Ammon's horn (tissue), 1 donor: ENCODE results near the gene SAMD10.
"Not testable (repeated sequence)": the region's sequence is repeated elsewhere in the genome, so short reads cannot be mapped to it uniquely, and the experiment has no call there.

Experiments used
- DNase-seq: peaks from one replicate; pipeline ENCODE4 v3.0.0-alpha.2; 2016; ENCODE audit warnings: low spot score

Gene SAMD10

DNA sequence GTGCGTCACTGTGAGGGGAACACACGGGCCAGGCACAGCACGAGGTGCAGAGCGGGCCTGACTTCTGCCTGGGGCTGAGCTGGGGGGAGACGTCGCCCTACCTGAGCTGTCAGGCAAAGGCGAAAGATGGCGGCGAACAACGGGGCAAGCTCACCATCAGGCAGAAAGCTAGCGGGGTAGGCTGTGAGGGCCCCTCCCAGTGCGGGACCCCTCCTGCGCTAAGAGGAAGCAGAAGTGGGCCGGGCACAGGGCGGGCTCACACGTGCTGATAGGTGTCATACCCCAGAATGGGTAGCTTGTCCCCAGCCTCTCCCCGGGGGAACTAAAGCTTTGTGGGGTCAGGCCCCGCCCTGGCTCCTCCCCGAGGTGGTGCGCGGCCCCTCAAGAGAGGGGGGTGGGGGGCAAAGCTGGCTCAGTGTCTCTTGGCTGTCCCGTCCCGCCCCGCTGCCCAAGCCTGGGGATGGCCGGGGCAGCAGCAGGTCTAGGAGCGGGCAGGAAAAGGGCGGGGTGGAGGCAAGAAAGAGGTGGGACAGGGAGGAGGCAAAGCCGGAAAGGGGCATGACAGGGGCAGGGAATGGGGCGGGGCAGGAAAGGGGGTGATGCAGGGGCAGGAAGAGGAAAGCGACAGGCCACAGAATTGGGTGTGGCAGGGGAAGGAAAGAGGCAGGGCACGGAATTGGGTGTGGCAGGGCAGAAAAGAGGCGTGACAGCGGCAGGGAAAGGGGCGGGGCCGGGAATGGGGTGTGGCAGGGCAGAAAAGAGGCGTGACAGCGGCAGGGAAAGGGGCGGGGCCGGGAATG lies 38.0 kb downstream of the SAMD10 start:
- DNase-seq: no peak

DNA sequence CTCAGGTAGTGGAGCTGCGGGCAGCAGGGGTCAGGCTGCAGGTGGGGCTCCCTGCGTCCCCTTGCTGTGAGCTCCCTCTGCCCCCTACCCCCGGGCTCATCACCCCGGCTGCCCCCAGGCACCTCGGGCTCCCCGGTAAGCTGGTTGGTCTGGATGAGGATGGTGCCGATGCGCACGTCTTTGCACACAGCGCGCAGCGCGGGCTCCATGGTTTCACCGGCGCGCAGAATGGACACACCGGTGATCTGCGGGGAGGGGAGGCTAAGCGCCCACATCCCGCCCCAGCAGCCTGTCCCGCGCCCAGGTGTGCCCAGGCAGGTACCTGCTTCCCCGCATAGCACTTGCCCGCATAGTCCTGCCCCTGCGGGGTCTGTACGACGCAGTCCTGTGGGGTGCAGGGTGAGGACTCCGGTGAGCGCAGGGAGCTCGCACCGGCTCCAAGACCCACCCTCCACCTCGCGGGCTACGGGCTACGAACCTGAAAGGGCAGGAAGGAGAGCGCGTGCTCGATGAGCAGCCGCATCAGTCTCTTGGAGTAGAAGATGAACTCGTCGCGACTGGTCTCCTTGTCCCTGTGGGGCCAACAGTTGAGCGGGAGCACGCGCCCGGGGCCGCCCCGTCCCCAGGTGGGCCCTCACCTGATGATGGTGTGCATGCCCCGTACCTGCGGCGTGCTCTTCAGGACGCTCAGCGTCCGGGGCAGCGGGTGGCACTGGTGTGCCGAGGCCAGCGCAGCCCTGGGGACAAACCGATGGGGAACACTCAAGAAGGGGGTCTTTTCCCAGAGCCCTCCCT lies 38.8 kb downstream of the SAMD10 start:
- DNase-seq: no peak

DNA sequence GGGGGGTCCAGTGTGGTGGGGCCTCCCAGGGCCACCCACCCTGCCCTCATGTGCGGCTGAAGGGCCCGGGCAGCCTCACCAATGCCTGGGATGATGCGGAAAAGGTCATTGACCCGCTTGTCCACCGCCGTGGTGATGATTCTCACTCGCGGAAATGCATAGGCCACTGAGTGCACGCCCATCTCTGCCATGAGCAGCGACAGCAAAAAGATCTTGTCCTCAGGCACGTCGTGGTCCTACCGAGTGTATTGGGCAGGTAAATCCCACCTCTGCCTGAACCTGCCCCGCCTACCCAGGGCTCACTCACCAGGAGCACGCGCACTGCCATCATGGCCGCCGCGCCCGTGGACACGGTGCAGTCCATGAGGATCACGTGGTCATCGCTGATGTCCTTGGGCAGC lies 39.4 kb downstream of the SAMD10 start:
- DNase-seq: no peak

DNA sequence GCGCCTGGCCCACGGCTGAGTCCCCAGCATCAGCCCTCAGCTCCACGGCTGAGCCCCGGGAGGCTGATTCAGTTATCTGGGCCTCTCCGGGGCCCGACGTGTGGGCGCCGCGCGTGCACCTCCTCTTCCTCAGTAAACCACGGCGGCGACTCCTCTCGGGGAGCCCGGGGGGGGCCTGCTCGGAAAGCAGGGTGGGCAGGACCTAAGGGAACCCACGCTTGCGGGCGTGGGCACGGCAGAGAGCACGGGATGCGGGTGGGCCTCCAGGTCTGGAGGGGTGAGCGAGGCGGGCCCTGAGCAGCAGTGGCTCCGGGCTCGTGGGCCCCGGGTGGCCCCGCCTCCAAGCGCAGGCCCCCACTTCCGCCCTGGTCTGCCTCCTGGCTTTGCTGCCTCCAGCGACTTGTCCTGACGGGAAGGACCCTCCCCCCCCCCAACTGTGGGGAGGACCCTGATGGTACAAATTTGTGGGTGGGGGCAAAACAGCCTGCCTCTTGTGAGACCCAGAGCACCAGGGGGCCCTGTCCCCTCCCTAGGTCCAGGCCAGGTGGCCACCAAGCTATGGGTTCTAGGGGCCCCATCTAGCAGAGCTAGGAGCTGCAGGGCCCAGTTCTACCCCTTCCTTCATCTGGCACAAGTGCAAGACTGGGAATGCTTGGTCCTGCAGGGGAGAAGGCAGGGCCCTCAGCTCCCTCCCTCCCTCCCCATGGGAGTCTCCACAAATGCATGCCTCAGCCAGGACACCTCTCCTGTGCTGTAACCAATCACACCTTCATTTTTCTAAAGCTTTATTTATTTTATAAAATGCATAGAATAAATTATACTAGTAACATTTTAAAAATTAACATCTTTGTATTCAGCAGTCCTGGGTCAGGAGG lies 40.1 kb downstream of the SAMD10 start:
- no peak for DNase-seq

DNA sequence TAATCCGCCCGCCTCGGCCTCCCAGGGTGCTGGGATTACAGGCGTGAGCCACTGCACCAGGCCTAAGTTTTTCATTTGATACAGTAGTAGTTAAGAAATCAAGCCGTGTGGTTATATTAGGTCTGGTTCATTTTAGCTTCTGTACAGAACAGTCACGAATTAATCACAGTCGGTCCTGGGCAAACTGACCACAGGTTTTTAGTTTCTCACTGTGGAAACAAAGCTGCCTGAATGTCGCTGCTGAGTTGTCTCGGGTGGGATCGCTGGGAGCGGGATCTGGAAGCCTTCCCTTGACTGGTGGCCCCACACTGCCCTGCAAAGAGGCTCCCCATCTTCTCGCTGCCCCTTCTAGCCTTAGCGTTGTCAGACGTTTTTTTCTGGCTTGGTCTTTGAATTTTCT lies 41.8 kb downstream of the SAMD10 start:
- DNase-seq: no peak

DNA sequence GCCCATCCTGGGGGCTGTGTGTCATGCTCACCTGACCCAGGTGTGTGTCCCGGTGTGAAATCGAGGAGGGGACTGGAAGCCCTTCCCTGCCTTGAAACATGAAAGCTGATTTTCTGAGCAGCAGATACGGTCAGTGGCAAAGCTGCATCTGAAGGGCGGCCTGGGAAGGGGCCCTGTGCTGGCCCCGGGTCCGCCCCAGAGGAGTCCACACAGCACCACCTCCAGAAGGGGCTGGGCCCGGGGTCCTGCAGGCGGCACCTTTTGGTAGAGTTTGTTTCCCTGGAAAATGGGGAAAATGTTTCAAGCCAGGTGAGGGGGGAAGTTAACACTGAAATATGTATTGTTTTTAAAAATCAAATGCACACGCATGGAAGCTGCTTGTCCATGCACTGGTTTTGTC lies 44.0 kb downstream of the SAMD10 start:
- DNase-seq: no peak

DNA sequence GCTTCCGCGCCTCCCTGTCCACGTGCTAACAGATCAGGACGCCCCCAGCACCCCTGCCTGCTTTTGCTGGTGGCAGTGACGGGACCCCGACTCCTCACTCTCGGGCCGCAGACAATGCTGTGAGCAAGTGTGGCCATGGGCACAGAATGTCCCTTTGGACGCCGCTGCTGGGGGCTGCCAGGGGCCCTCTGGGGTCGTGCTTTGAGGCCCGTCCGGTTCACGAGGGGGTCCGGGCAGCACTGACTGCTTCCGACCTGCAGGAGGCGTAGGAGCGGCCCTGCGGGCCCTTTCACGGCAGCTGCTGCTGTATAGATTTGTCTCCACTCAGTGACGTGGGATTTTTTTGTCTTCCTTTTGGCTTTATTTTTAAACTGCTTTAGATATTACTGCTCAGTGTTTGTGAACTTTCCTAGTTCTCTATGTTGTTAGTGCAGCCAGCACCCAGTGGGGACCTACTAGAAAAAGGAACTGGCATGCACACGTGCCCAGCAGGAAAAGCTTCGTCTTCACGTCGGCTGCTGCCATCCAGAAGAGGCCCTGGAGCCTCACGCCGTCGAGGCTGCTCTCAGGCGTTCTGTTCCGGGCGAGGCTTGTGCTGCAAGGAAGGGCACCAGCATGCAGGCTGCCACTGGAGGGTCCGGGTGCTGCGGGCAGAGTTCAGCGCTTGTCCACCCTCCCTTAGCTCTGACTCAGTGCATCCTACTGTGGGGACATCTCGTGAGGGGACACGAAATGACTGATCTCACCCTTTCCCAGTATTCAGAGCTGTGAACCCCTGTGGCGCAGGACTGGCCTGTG lies 45.0 kb downstream of the SAMD10 start:
- DNase-seq: no peak

DNA sequence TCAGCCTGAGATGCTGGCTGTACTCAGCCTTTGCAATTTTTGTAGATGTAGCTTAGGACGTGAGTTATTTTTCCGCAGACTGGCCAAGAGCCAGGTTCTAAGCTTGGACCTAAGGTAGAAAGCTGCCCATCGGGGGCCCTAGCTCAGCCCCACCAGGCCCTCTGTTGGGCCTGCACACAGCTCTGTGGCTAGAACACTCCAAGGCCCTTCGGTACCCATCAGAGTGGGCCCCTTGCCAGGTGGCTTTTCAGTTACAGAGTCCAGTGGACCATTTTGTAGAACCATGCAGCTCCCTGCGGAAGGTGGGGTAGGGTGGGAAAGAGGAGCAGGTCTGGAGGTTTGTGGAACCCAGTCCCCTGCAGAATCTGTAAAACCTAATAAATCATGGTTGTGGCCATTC lies 45.8 kb downstream of the SAMD10 start:
- no peak for DNase-seq

DNA sequence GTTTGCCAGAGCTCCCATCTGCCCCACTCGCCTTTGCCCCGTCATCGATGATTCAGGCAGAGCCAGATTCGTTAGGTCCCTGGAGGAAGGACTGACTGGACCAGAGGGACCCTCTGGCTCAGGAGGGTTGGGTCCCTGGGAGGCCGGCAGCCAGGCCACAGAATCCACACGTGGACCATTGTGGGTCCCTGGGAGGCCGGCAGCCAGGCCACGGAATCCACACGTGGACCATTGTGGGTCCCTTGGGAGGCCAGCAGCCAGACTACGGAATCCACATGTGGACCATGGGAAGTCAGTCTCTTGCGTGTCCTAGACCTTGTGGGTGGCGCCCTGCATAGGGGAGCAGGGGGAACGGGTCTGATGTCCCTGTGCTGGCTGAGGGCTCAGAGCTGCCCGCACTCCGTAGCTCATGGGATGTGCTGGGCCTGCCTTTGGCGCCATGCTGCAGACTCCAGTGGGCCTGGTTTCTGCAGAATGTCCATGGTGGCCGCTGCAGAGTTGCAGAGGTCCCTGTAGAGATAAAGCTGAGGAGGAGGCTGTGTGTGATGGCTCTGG lies 46.8 kb downstream of the SAMD10 start:
- DNase-seq: no peak

DNA sequence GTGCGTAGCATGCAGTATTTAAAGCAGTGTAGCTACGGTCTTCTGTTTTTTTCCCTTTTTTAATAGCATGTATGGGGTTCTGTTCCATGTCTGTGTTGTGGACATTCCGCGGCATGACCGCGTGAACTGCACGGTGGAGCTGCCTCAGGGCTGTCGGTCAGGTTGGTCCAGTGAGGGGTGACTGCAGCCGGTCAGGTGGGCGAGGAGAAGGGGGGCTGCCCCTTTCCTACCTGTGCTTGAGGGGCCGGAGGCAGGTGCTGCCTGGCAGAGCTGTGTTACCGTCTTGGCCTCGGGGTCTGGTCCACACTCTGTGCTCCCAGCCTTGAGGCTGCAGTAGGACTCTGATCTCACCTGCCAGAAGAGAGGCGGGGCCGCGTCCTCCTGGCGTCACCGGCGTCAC lies 47.7 kb downstream of the SAMD10 start:
- no peak for DNase-seq

DNA sequence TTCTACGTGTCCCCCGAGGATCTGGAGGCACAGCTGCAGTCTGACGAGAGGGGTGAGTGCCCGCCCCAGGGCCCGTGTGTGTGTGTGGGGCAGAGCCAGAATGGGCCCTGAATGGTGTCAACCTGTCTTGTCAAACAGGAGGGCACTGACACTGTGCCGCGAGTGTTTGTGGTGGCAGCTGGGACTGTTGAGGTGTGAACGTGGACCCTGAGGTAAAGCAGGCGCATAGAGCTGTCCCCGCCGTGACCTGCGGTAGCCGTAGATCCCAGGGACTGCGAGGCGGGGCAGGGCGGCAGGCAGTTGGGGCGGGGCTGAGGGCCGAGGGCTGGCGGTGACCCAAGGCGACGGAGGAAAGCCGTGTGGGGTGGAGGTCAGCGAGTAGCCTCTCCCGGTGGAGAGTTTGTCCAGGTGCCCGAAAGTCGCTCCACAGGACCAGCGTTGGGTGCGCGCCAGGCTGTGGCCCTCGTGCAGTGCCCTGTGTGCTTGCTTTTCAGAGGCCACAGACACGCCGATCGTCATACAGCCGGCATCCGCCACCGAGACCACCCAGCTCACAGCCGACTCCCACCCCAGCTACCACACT lies 48.4 kb downstream of the SAMD10 start:
- DNase-seq: no peak

DNA sequence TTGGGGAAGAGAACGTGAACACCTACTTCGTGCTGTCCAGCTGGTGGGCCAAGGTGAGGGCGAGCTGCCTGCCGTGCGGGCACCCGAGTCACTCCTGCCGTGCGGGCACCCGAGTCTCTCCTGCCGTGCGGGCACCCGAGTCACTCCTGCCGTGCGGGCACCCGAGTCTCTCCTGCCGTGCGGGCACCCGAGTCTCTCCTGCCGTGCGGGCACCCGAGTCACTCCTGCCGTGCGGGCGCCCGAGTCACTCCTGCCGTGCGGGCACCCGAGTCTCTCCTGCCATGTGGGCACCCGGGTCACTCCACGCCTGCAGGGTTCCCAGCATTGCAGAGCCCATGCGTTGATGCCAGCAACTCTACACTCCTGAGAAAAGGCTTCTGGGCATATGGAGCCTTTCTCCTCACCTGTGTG lies 50.0 kb downstream of the SAMD10 start:
- DNase-seq: not testable (repeated sequence)

DNA sequence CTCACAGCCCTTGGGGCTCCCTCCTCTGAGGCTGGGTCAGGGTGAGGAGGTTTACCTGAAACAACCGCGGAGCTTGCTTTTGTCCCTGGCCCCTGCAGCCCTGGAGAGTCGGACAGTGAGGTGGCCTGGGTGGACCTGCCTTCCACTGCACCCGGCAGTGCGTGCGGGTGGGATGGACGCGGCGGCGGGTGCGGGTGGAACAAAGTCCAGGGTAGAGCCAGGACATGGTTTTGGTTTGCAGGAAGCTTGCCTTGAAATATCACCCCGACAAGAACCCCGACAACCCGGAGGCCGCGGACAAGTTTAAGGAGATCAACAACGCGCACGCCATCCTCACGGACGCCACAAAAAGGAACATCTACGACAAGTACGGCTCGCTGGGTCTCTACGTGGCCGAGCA lies 50.4 kb downstream of the SAMD10 start:
- no peak for DNase-seq

DNA sequence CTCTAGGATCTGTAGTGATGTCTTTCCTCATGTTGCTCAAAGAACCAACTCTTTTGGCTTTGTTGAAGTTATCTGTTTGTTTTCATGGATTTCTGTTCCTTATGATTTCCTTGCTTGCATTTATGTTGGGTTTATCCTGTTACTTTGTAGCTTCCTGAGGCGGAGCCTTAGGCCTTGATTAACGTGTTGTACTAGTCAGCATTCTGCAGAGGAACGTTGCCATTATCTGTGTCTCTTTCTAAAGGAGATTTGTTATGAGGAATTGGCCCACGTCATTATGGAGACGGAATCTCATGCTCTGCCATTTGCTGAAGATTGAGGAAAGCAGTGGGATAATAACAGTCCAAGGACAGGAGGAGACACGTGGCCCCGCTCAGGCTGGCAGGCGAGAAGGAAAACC lies 53.1 kb downstream of the SAMD10 start:
- no peak for DNase-seq

DNA sequence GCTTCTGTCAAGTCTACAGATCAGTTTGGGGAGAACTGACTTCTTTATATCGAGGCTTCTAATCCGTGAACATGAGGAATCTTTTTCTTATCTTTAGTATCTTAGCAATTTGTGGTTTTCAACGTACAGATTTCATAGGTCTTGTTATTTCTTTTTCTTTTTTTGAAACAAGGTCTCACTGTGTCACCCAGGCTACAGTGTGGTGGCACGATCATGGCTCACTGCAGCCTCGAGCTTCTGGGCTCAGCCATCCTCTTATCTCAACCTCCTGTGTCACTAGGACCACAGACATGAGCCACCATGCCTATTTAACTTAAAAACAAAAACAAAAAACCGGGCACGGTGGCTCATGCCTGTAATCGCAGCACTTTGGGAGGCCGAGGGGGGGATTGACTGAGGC lies 55.2 kb downstream of the SAMD10 start:
- no peak for DNase-seq
